Activated T-helper 17 cell treated with anti-CD3 and anti-CD28 coated beads, Interleukin-2, amount 50 U/mL, for 72 hours (primary cell): ENCODE results near the gene EDN3. TPM values are rescaled to one million over a fixed set of nuclear protein-coding genes. Genes with fewer than 3 reads are reported as not detected.
"Not testable (repeated sequence)": the region's sequence is repeated elsewhere in the genome, so short reads cannot be mapped to it uniquely, and the experiment has no call there.

ENCODE experiments used
- ATAC-seq: fragments of 150-1000 bp; cut with Tn5 transposase; replicated peaks from 2 replicates; pipeline ENCODE4 v1.10.0; 2021; ENCODE audit warnings: mild to moderate bottlenecking, moderate library complexity
- H3K27ac Mint-ChIP-seq: one replicate; pipeline ENCODE4 v1.8.0; 2022; ENCODE audit warnings: mixed read lengths
- H3K27me3 Mint-ChIP-seq: one replicate; pipeline ENCODE4 v1.8.0; 2022; ENCODE audit warnings: mixed read lengths
- H3K36me3 Mint-ChIP-seq: one replicate; pipeline ENCODE4 v1.8.0; 2022; ENCODE audit warnings: low read depth, mild to moderate bottlenecking, mixed read lengths
- H3K4me1 Mint-ChIP-seq: one replicate; pipeline ENCODE4 v1.8.0; 2022; ENCODE audit warnings: mixed read lengths
- H3K4me3 Mint-ChIP-seq: one replicate; pipeline ENCODE4 v1.8.0; 2022; ENCODE audit warnings: mild to moderate bottlenecking, mixed read lengths
- H3K9me3 Mint-ChIP-seq: one replicate; pipeline ENCODE4 v1.8.0; 2022; ENCODE audit warnings: mixed read lengths
- total RNA-seq, 2 donors: library from RNA; stranded (reverse); gene quantifications; one replicate each; pipeline ENCODE4 v1.2.3, GENCODE V29; 2022

EDN3 gene
- total RNA-seq, 2 donors from 2014 or later = 0.45 TPM; not detected in 1

GRCh38 chr20:59358793-59359192 lies 58.4 kb downstream of the EDN3 start:
- not testable (repeated sequence) for H3K9me3 Mint-ChIP-seq, H3K27ac Mint-ChIP-seq, ATAC-seq, H3K27me3 Mint-ChIP-seq, H3K36me3 Mint-ChIP-seq, H3K4me1 Mint-ChIP-seq, H3K4me3 Mint-ChIP-seq

DNA sequence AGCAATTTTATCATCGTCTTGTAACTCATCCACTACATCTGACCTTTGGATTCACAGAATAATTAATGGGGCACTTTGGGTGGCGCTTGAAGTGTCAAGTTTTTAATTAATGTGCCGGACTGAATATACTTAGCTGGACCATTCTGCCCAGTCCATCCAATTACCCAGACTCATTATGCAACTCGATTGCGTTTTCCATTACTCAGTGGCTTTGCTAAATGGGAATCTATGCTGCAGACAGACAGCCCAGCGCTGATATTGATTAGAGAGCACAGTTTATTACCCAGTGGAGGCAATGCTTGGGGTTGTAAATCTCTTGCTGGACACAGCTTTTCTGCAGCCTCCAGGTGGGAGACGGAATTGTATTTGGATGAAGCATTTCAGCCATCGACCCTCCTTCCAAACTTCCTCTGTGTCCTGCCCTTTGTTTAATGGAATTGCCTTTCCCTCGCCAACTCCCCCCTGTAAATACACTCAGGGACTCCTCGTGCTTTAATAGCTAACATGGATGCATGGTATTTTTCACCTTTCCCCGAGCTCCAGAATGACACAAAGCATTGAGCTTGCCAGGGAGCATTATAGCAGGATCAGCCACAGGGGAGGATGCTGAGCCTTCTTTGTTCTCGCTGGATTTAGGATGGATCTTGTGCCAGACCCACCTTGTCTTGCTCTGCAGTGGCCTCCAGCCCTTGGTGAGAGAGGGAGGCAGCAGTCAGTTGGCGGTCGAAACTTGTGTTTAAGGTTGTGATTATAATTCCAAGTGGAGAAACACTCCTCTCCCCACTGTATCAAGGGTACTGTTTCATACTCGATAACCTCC lies 59.7 kb downstream of the EDN3 start:
- Mint-ChIP-seq H3K36me3 (no peaks in the 10 kb centered on the region), H3K9me3 (no peaks in the 10 kb centered on the region), H3K4me3 (no peak overlapping the region), H3K27me3 (peaks cover 5% of the 10 kb centered on the region), H3K27ac (no peak overlapping the region), H3K4me1 (no peaks in the 10 kb centered on the region)
- ATAC-seq = no peak

DNA sequence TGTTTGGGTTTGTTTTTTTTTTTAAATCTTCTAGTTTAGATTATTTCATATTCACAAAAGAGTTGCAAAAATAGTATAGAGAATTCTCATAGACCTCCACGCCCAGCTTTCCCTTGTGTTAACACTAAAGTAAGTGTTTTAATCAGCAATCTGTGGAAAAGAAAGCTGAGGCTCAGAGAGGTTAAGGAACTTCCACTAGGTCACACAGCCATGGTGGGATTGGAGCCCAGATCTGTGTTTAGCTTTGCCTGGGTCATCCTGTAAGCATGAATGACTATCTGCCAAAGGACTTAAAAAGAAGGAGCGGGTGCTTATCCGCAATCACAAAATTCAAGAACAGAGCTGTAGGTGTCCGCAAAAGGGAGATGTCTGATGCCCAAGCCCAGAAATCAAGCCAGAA lies 60.5 kb downstream of the EDN3 start:
- Mint-ChIP-seq H3K9me3 (no peaks in the 10 kb centered on the region), H3K27ac (no peak overlapping the region)
- ATAC-seq = no peak

GRCh38 chr20:59361411-59361810 lies 61.0 kb downstream of the EDN3 start:
- H3K4me3 Mint-ChIP-seq = no peak overlapping the region
- H3K9me3 Mint-ChIP-seq = no peaks in the 10 kb centered on the region
- H3K27me3 Mint-ChIP-seq = peaks cover 5% of the 10 kb centered on the region
- H3K27ac Mint-ChIP-seq = no peak overlapping the region
- H3K36me3 Mint-ChIP-seq = no peaks in the 10 kb centered on the region
- no peaks in the 10 kb centered on the region for H3K4me1 Mint-ChIP-seq
- ATAC-seq = no peak

More for the DNA sequence above, 60.5 kb downstream of the EDN3 start:
- Mint-ChIP-seq H3K36me3 (no peaks in the 10 kb centered on the region), H3K27me3 (peaks cover 5% of the 10 kb centered on the region), H3K4me3 (no peak overlapping the region), H3K4me1 (no peaks in the 10 kb centered on the region)

DNA sequence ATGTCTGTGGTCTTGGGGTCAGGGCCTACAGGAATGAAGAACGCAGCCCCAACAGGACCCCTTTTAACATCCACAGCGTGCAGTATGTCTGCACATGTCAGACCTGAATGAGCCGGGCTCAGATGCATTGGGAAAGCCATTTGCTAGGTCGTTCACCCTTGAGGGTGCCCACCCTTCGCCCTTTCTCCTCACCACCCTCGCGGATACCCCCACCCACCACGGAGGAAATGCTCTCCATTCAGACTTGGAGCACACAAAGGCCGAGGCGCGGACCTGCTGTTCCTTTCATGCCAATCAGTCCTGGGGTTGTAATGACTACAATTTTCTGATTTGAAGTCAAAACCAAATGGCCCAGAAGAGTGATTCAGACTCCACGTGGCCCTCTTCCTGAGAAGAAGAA lies 62.7 kb downstream of the EDN3 start:
- peaks cover 8% of the 10 kb centered on the region for H3K27me3 Mint-ChIP-seq
- no peaks in the 10 kb centered on the region for H3K9me3 Mint-ChIP-seq
- H3K36me3 Mint-ChIP-seq = no peaks in the 10 kb centered on the region
- no peak for ATAC-seq
- H3K4me1 Mint-ChIP-seq = no peaks in the 10 kb centered on the region
- H3K4me3 Mint-ChIP-seq = no peak overlapping the region
- H3K27ac Mint-ChIP-seq = no peak overlapping the region

DNA sequence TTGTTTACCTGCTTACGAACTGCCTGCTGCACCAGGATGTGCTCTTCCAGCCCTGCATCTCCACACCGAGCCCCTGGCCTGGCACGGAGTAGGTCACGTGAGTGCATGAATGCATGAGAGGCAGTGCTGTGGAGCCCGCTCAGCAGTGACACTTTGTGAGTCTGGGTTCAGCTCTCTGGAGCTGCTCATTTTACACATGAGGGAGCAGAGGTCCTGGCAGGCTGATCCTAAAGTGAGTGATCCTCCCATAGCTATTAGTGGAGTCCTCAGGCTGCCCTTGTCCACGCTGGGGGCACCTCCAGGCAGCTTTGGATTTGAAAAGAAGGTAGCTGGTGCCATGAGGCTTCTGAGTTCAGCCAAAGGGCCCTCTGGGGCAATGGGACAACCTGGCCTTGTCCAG lies 64.2 kb downstream of the EDN3 start:
- no peak for ATAC-seq
- Mint-ChIP-seq H3K9me3 (no peaks in the 10 kb centered on the region), H3K4me3 (no peak overlapping the region), H3K4me1 (no peaks in the 10 kb centered on the region), H3K27me3 (peaks cover 8% of the 10 kb centered on the region), H3K27ac (no peak overlapping the region), H3K36me3 (no peaks in the 10 kb centered on the region)

GRCh38 chr20:59365611-59366285 lies 65.3 kb downstream of the EDN3 start:
- Mint-ChIP-seq H3K4me1 (no peaks in the 10 kb centered on the region), H3K36me3 (no peaks in the 10 kb centered on the region), H3K27me3 (peaks cover 8% of the 10 kb centered on the region), H3K27ac (no peak overlapping the region), H3K4me3 (no peak overlapping the region), H3K9me3 (no peaks in the 10 kb centered on the region)
- no peak for ATAC-seq

GRCh38 chr20:59371431-59371830 lies 71.0 kb downstream of the EDN3 start:
- Mint-ChIP-seq H3K27ac (no peak overlapping the region), H3K4me3 (no peak overlapping the region), H3K4me1 (no peaks in the 10 kb centered on the region), H3K9me3 (no peaks in the 10 kb centered on the region), H3K36me3 (no peaks in the 10 kb centered on the region), H3K27me3 (peaks cover 6% of the 10 kb centered on the region)
- no peak for ATAC-seq

DNA sequence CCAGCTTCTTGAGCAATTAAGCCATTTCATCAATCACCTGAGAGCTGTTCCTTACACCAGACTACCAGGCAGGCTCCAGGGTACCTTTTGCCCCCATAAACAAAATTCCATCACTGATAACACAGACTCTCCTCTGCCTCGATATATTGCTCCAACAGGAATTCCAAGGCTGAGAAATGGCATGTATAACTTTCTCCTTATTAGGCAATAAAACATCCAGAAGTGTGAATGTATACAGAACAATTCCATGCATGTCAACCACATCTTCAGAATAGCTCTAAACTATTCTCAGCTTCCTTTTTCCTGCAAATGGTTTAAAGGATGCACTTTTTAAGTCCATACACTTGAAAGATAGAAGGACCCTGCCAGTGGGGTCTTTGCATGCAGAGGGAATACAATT lies 73.8 kb downstream of the EDN3 start:
- H3K27me3 Mint-ChIP-seq = peaks cover 4% of the 10 kb centered on the region
- ATAC-seq = no peak

DNA sequence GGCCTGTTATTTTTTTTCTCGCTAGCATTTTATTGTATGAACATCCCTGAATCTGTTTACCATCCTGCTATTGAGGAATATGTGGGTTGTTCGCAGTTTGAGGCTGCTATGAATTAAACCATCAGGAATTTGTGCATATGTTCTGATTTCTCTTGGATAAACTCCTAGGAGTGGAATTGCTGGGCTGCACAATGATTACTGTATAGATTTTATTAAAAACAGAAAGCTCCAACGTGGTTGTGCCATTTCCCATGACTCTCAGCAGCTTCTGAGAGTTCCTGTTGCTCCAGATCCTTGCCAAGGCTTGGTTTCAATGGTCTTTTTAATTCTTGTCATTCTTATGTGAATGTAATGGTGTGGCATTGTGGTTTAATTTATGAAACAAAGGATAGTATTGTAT lies 75.1 kb downstream of the EDN3 start:
- Mint-ChIP-seq H3K4me1 (peaks cover 3% of the 10 kb centered on the region), H3K36me3 (no peaks in the 10 kb centered on the region), H3K9me3 (no peaks in the 10 kb centered on the region), H3K4me3 (no peak overlapping the region), H3K27ac (no peak overlapping the region), H3K27me3 (peaks cover 6% of the 10 kb centered on the region)
- ATAC-seq = no peak

More for the DNA sequence above, 73.8 kb downstream of the EDN3 start:
- Mint-ChIP-seq H3K36me3 (no peaks in the 10 kb centered on the region), H3K4me3 (no peak overlapping the region), H3K4me1 (peaks cover 3% of the 10 kb centered on the region), H3K9me3 (no peaks in the 10 kb centered on the region), H3K27ac (no peak overlapping the region)

Other genes with a start within 250 kb of the EDN3 start
- 10 to 100 TPM; 13.5 to 17.8 TPM for gene ZNF831, start 136.8 kb upstream of the EDN3 start, total RNA-seq